ENCODE measurements around the gene TRIM59.

GRCh38 chr3:160417311-160417710 lies 32.3 kb downstream of the TRIM59 start:
- no peak for TF ChIP-seq CTCF (conservative IDR thresholded peaks at IDR 0.05; ENCODE audit: low read depth, low read length)
- no peak for TF ChIP-seq EZH2 (IDR thresholded peaks at IDR 0.05; ENCODE audit: low read length, unreplicated experiment)

Measured in PC-3 (cell line).